Breast epithelium (tissue), 3 donors: ENCODE data around the gene UBE3B.

Experiments
- CTCF ChIP-seq, 3 donors: fragments of 450-650 bp; IDR thresholded peaks; one replicate each; pipeline ENCODE4 v1.5.1; 2016 to 2017; ENCODE audit warnings: antibody characterized with exemption in 3 of 3, mild to moderate bottlenecking in 3 of 3, moderate library complexity in 3 of 3
- POLR2A ChIP-seq: fragments of 450-650 bp; IDR thresholded peaks from one replicate; pipeline ENCODE4 v1.6.1; 2016; ENCODE audit warnings: antibody characterized with exemption, mild to moderate bottlenecking, moderate library complexity
- POLR2AphosphoS5 ChIP-seq, 3 donors: sonication (generic); formaldehyde crosslinking; IDR thresholded peaks; one replicate each; pipeline ENCODE4 v1.6.1; 2017; ENCODE audit warnings: antibody characterized with exemption in 3 of 3

GRCh38 chr12:109572506-109572845, 95.0 kb downstream of the UBE3B start:
- TF ChIP-seq CTCF (IDR thresholded peaks at IDR 0.05) (no peak), POLR2A (no peak), POLR2AphosphoS5 (IDR thresholded peaks at IDR 0.05) (no peak)
